HCT116 (cell line): ENCODE measurements around the gene GRIK4. TPM values are rescaled to one million over a fixed set of nuclear protein-coding genes. Genes with fewer than 3 reads are reported as not detected.

Source experiments
- ATAC-seq: fragments of 200-7000 bp; cut with Tn5 transposase; 2 replicates; pipeline ENCODE4 v1.9.1; 2020; ENCODE audit warnings: mild to moderate bottlenecking, moderate library complexity
- BruUV-seq: library from RNA; stranded (reverse); fragments of 400-500 nt; replicated peaks from 2 replicates; lab custom pipeline; 2021; lab: Mats Ljungman, UMichigan
- CTCF ChIA-PET: fragments of 300-600 bp; sonication (Branson Sonifier 250); formaldehyde crosslinking; loops from one replicate; lab custom pipeline; 2021; ENCODE audit warnings: antibody characterized with exemption; lab: Charles Lee
- POLR2A ChIA-PET: fragments of 300-600, 350-600 bp; sonication (Branson Sonifier 250); formaldehyde crosslinking; loops from one replicate; lab custom pipeline; 2021; ENCODE audit warnings: antibody characterized with exemption; lab: Charles Lee
- RAD21 ChIA-PET, 2 experiments: fragments of 300-600 bp; sonication (Branson Sonifier 250); formaldehyde crosslinking; loops; one replicate each; lab custom pipeline; 2023; ENCODE audit warnings: low total read pairs in 2 of 2; ENCODE audit not compliant: uncharacterized antibody in 2 of 2, unreplicated experiment in 2 of 2, low non-redundant PET in 1 of 2; lab: Charles Lee
- DNase-seq: peaks from one replicate; pipeline ENCODE4 v3.0.0-alpha.2; 2010; ENCODE audit warnings: low read depth, low spot score
- H2AFZ ChIP-seq: fragments of 200-600 bp; shearing (Covaris generic), sonication (generic); 2 replicates; pipeline ENCODE4 v1.6.1; 2017; ENCODE audit warnings: low read depth, mixed run types, mixed read lengths, antibody characterized with exemption, low read length; ENCODE audit not compliant: poor library complexity, severe bottlenecking
- H3K27ac ChIP-seq: 2 replicates; pipeline ENCODE4 v1.5.1; 2012; ENCODE audit warnings: low read depth, low read length
- H3K27me3 ChIP-seq: fragments of 200-600 bp; sonication (generic); 2 replicates; pipeline ENCODE4 v1.6.1; 2016; ENCODE audit warnings: mixed run types, low read length, mixed read lengths; ENCODE audit not compliant: insufficient read depth
- H3K36me3 ChIP-seq, 2 experiments: fragments of 200-500 bp in 1 of 2; fragments of 200-600 bp in 1 of 2; sonication (Bioruptor generic) in 1 of 2; sonication (generic) in 1 of 2; 2 replicates each; pipeline versions ENCODE4 v1.5.1 to v1.6.1; 2014 to 2016; ENCODE audit warnings: low read length in 2 of 2, inconsistent platforms in 1 of 2, mixed read lengths in 1 of 2, mixed run types in 1 of 2; ENCODE audit not compliant: insufficient read depth in 2 of 2, control insufficient read depth in 1 of 2
- H3K4me1 ChIP-seq, 2 experiments: fragments of 200-600 bp in 1 of 2; sonication (generic) in 1 of 2; 2 replicates each; pipeline versions ENCODE4 v1.5.1 to v1.6.1; 2012 to 2017; ENCODE audit warnings: low read length in 2 of 2, inconsistent platforms in 1 of 2, mild to moderate bottlenecking in 1 of 2, mixed read lengths in 1 of 2, mixed run types in 1 of 2, moderate library complexity in 1 of 2; ENCODE audit not compliant: insufficient read depth in 2 of 2, control insufficient read depth in 1 of 2
- H3K4me2 ChIP-seq: fragments of 200-600 bp; sonication (generic); 2 replicates; pipeline ENCODE4 v1.6.1; 2017; ENCODE audit warnings: mixed run types, low read length, mixed read lengths
- H3K4me3 ChIP-seq, 2 experiments: fragments of 200-600 bp in 1 of 2; sonication (generic) in 1 of 2; replicated peaks in 1 of 2; 2 replicates each; pipeline ENCODE4 v1.5.1; 2011 to 2016; ENCODE audit warnings: low read length in 2 of 2, control low read depth in 1 of 2, low read depth in 1 of 2, mild to moderate bottlenecking in 1 of 2, mixed read lengths in 1 of 2, mixed run types in 1 of 2
- H3K79me2 ChIP-seq: fragments of 200-600 bp; sonication (generic); 2 replicates; pipeline ENCODE4 v1.6.1; 2017; ENCODE audit warnings: mild to moderate bottlenecking, mixed run types, low read length, moderate library complexity, mixed read lengths; ENCODE audit not compliant: insufficient read depth
- H3K9ac ChIP-seq: fragments of 200-600 bp; sonication (generic); 2 replicates; pipeline ENCODE4 v1.6.1; 2016; ENCODE audit warnings: low read length, mixed read lengths
- H3K9me2 ChIP-seq: fragments of 200-600 bp; sonication (generic), shearing (Covaris generic); 2 replicates; pipeline ENCODE4 v1.6.1; 2017; ENCODE audit warnings: mixed run types, mild to moderate bottlenecking, moderate library complexity; ENCODE audit not compliant: insufficient read depth
- H3K9me3 ChIP-seq, 2 experiments: fragments of 200-500 bp in 1 of 2; fragments of 200-600 bp in 1 of 2; sonication (Bioruptor generic) in 1 of 2; sonication (generic) in 1 of 2; 2 replicates each; pipeline ENCODE4 v1.6.1; 2014 to 2017; ENCODE audit warnings: low read length in 2 of 2, mixed read lengths in 2 of 2, inconsistent platforms in 1 of 2, low read depth in 1 of 2, mild to moderate bottlenecking in 1 of 2, mixed run types in 1 of 2, moderate library complexity in 1 of 2; ENCODE audit not compliant: control insufficient read depth in 1 of 2, insufficient read depth in 1 of 2
- H4K20me1 ChIP-seq: fragments of 200-600 bp; sonication (generic), shearing (Covaris generic); 2 replicates; pipeline ENCODE4 v1.6.1; 2017; ENCODE audit warnings: mixed run types, mild to moderate bottlenecking, moderate library complexity; ENCODE audit not compliant: insufficient read depth
- CBX3 ChIP-seq: IDR thresholded peaks from 2 replicates; pipeline ENCODE4 v1.6.1; 2012; ENCODE audit warnings: low read depth
- ELF1 ChIP-seq: IDR thresholded peaks from 2 replicates; pipeline ENCODE4 v1.6.1; 2012; ENCODE audit warnings: low read depth, borderline replicate concordance
- POLR2AphosphoS5 ChIP-seq: IDR thresholded peaks from 2 replicates; pipeline ENCODE4 v1.6.1; 2011; ENCODE audit warnings: mild to moderate bottlenecking, low read depth, low read length, moderate library complexity
- RAD21 ChIP-seq: IDR thresholded peaks from 2 replicates; pipeline ENCODE4 v1.6.1; 2012; ENCODE audit warnings: low read depth, mild to moderate bottlenecking
- SIN3A ChIP-seq: IDR thresholded peaks from 2 replicates; pipeline ENCODE4 v1.6.1; 2012; ENCODE audit warnings: low read depth
- SP1 ChIP-seq: IDR thresholded peaks from 2 replicates; pipeline ENCODE4 v1.6.1; 2012; ENCODE audit warnings: low read depth
- ZBTB33 ChIP-seq: IDR thresholded peaks from 2 replicates; pipeline ENCODE4 v1.6.1; 2011; ENCODE audit warnings: mild to moderate bottlenecking, low read length, moderate library complexity; ENCODE audit not compliant: insufficient replicate concordance; ENCODE audit errors: extremely low read depth
- ZNF274 ChIP-seq: fragments of 200-500 bp; sonication (Bioruptor generic); IDR thresholded peaks from 2 replicates; pipeline ENCODE4 v1.6.1; 2014; ENCODE audit warnings: mild to moderate bottlenecking, low read depth, low read length, inconsistent platforms
- intact Hi-C: fragments of 100-400 bp; cut with micrococcal nuclease; formaldehyde crosslinking; loops from 2 replicates; pipeline ENCODE4 v1.10.0; 2022
- total RNA-seq: library from RNA; stranded (reverse); gene quantifications from one replicate; pipeline ENCODE4 v1.2.1, GENCODE V29; 2021; ENCODE audit not compliant: unreplicated experiment
- TF ChIP-seq, protein P1 (sequence below): IDR thresholded peaks from 2 replicates; pipeline ENCODE4 v1.6.1; 2012; ENCODE audit warnings: low read depth
- TF ChIP-seq, protein P2 (sequence below): IDR thresholded peaks from 2 replicates; pipeline ENCODE4 v1.6.1; 2012
- TF ChIP-seq, protein P3 (sequence below), 3 experiments: fragments of 200-600 bp in 1 of 3; sonication (generic) in 1 of 3; IDR thresholded peaks in 2 of 3; conservative IDR thresholded peaks in 1 of 3; 2 replicates each; pipeline ENCODE4 v1.5.1; 2012 to 2017; ENCODE audit warnings: low read depth in 2 of 3, low read length in 2 of 3, antibody characterized with exemption in 1 of 3, borderline replicate concordance in 1 of 3, control low read depth in 1 of 3, mild to moderate bottlenecking in 1 of 3, mixed read lengths in 1 of 3, mixed run types in 1 of 3, moderate library complexity in 1 of 3; ENCODE audit not compliant: insufficient read depth in 1 of 3

Gene GRIK4
- total RNA-seq, 1 experiment from 2014 or later = 0.52 TPM

GRCh38 chr11:120823159-120823558 lies 311.6 kb downstream of the GRIK4 start:
- ATAC-seq = no peak
- intact Hi-C loops = no loop called here
- Histone ChIP-seq H3K4me3 (no peak overlapping the region), H3K27me3 (0 out of 2 replicates have a peak, but pooled peaks cover 5% of the 10 kb centered on the region), H3K4me2 (no peak overlapping the region), H3K27ac (no peak overlapping the region), H4K20me1 (no peaks in the 10 kb centered on the region), H3K9ac (no peak overlapping the region), H3K4me1 (no peaks in the 10 kb centered on the region), H3K79me2 (no peaks in the 10 kb centered on the region), H3K9me2 (no peaks in the 10 kb centered on the region), H2AFZ (no peak overlapping the region), H3K9me3 (no peaks in the 10 kb centered on the region), H3K36me3 (no peaks in the 10 kb centered on the region)
- BruUV-seq = no TSS peak
- DNase-seq = no peak
- CTCF ChIA-PET = no interaction called here
- POLR2A ChIA-PET = no interaction called here
- RAD21 ChIA-PET = no interaction called here
- TF ChIP-seq ELF1 (no peak), POLR2AphosphoS5 (no peak), SIN3A (no peak), ZNF274 (no peak), RAD21 (no peak), ZBTB33 (no peak), CBX3 (no peak), SP1 (no peak)
- TF ChIP-seq, protein P1, sequence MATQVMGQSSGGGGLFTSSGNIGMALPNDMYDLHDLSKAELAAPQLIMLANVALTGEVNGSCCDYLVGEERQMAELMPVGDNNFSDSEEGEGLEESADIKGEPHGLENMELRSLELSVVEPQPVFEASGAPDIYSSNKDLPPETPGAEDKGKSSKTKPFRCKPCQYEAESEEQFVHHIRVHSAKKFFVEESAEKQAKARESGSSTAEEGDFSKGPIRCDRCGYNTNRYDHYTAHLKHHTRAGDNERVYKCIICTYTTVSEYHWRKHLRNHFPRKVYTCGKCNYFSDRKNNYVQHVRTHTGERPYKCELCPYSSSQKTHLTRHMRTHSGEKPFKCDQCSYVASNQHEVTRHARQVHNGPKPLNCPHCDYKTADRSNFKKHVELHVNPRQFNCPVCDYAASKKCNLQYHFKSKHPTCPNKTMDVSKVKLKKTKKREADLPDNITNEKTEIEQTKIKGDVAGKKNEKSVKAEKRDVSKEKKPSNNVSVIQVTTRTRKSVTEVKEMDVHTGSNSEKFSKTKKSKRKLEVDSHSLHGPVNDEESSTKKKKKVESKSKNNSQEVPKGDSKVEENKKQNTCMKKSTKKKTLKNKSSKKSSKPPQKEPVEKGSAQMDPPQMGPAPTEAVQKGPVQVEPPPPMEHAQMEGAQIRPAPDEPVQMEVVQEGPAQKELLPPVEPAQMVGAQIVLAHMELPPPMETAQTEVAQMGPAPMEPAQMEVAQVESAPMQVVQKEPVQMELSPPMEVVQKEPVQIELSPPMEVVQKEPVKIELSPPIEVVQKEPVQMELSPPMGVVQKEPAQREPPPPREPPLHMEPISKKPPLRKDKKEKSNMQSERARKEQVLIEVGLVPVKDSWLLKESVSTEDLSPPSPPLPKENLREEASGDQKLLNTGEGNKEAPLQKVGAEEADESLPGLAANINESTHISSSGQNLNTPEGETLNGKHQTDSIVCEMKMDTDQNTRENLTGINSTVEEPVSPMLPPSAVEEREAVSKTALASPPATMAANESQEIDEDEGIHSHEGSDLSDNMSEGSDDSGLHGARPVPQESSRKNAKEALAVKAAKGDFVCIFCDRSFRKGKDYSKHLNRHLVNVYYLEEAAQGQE = no peak
- TF ChIP-seq, protein P2, sequence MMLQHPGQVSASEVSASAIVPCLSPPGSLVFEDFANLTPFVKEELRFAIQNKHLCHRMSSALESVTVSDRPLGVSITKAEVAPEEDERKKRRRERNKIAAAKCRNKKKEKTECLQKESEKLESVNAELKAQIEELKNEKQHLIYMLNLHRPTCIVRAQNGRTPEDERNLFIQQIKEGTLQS = no peak
- TF ChIP-seq, protein P3, sequence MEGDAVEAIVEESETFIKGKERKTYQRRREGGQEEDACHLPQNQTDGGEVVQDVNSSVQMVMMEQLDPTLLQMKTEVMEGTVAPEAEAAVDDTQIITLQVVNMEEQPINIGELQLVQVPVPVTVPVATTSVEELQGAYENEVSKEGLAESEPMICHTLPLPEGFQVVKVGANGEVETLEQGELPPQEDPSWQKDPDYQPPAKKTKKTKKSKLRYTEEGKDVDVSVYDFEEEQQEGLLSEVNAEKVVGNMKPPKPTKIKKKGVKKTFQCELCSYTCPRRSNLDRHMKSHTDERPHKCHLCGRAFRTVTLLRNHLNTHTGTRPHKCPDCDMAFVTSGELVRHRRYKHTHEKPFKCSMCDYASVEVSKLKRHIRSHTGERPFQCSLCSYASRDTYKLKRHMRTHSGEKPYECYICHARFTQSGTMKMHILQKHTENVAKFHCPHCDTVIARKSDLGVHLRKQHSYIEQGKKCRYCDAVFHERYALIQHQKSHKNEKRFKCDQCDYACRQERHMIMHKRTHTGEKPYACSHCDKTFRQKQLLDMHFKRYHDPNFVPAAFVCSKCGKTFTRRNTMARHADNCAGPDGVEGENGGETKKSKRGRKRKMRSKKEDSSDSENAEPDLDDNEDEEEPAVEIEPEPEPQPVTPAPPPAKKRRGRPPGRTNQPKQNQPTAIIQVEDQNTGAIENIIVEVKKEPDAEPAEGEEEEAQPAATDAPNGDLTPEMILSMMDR (IDR thresholded peaks at IDR 0.05 in 2 of 3, conservative IDR thresholded peaks at IDR 0.05 in 1 of 3; ENCODE audit: borderline replicate concordance in 1 of 3, insufficient read depth in 1 of 3, low read depth in 2 of 3, low read length in 2 of 3) = no peak
